ENCODE measurements around the gene PPFIBP1. TPM values are rescaled to one million over a fixed set of nuclear protein-coding genes. Genes with fewer than 3 reads are reported as not detected.

Gene PPFIBP1
- total and polyA plus RNA-seq, 2 of the 8 experiments (the other 6 are each of a cell fraction or from before 2014, with no cell fraction given), result 7.7 to 31.3 TPM

GRCh38 chr12:27576667-27577347 lies 52.8 kb downstream of the PPFIBP1 start (continued):
- TF ChIP-seq CHD7 (IDR thresholded peaks at IDR 0.05; ENCODE audit: insufficient replicate concordance, low read length) (no peak), RNF2 (IDR thresholded peaks at IDR 0.05; ENCODE audit: borderline replicate concordance, low read depth, low read length, missing control alignments, poor library complexity, severe bottlenecking) (no peak), FOSL1 (IDR thresholded peaks at IDR 0.05; ENCODE audit: insufficient read depth, low read depth, low read length) (no peak), SP1 (IDR thresholded peaks at IDR 0.05; ENCODE audit: low read depth, low read length) (no peak), CBX5 (IDR thresholded peaks at IDR 0.05; ENCODE audit: low read depth, low read length) (no peak), SP2 (IDR thresholded peaks at IDR 0.05; ENCODE audit: low read length) (no peak), EGR1 (IDR thresholded peaks at IDR 0.05; ENCODE audit: borderline replicate concordance, low read depth, low read length) (no peak), CHD1 (IDR thresholded peaks at IDR 0.05; ENCODE audit: low read depth, low read length) (no peak), SAP30 (IDR thresholded peaks at IDR 0.05; ENCODE audit: insufficient read depth, insufficient replicate concordance, low read length) (no peak), YY1 (IDR thresholded peaks at IDR 0.05; ENCODE audit: low read depth, low read length) (no peak)

Data from H1 (cell line).